ENCODE data around the gene SPDYE18.
"Not testable (repeated sequence)": the region's sequence is repeated elsewhere in the genome, so short reads cannot be mapped to it uniquely, and the experiment has no call there.

SPDYE18 gene

GRCh38 chr7:77005461-77006057 is 56.8 kb downstream of the SPDYE18 start:
- DNase-seq = not testable (repeated sequence)

- DNase-seq = not testable (repeated sequence)
Observed at GRCh38 chr7:77004151-77004550, 58.2 kb downstream of the SPDYE18 start.

- not testable (repeated sequence) for DNase-seq
Observed at GRCh38 chr7:77003241-77003640, 59.1 kb downstream of the SPDYE18 start.

GRCh38 chr7:77002678-77003233 is 59.6 kb downstream of the SPDYE18 start:
- not testable (repeated sequence) for DNase-seq

- not testable (repeated sequence) for DNase-seq
Observed at GRCh38 chr7:77002104-77002503, 60.3 kb downstream of the SPDYE18 start.

All from activated CD4-positive, alpha-beta T cell treated with anti-CD3 and anti-CD28 coated beads, Interleukin-2, amount 50 U/mL, for 48 hours (primary cell).